Nephron progenitor cell (in vitro differentiated cells): ENCODE data around the gene CAMTA1.

Source experiments
- DNase-seq: peaks from one replicate; pipeline ENCODE4 v3.0.0; 2021
- H3K27ac Mint-ChIP-seq: 2 replicates; pipeline ENCODE4 v1.8.0; 2021; ENCODE audit warnings: mild to moderate bottlenecking, moderate library complexity, mixed read lengths
- H3K27me3 Mint-ChIP-seq: 2 replicates; pipeline ENCODE4 v1.8.0; 2021; ENCODE audit warnings: mild to moderate bottlenecking, low read depth, mixed read lengths; ENCODE audit not compliant: poor library complexity
- H3K36me3 Mint-ChIP-seq: 2 replicates; pipeline ENCODE4 v1.8.0; 2021; ENCODE audit warnings: low read depth, mixed read lengths
- H3K4me1 Mint-ChIP-seq: 2 replicates; pipeline ENCODE4 v1.8.0; 2021; ENCODE audit warnings: mixed read lengths
- H3K4me3 Mint-ChIP-seq: 2 replicates; pipeline ENCODE4 v1.8.0; 2021; ENCODE audit warnings: mild to moderate bottlenecking, moderate library complexity, mixed read lengths
- H3K9me3 Mint-ChIP-seq: 2 replicates; pipeline ENCODE4 v1.8.0; 2021; ENCODE audit warnings: mild to moderate bottlenecking, moderate library complexity, mixed read lengths
- TF ChIP-seq, protein P1 (sequence below): fragments of 200-600 bp; sonication (generic); IDR thresholded peaks from 2 replicates; pipeline ENCODE4 v1.5.0; 2021; ENCODE audit warnings: antibody characterized with exemption

The CAMTA1 gene

DNA sequence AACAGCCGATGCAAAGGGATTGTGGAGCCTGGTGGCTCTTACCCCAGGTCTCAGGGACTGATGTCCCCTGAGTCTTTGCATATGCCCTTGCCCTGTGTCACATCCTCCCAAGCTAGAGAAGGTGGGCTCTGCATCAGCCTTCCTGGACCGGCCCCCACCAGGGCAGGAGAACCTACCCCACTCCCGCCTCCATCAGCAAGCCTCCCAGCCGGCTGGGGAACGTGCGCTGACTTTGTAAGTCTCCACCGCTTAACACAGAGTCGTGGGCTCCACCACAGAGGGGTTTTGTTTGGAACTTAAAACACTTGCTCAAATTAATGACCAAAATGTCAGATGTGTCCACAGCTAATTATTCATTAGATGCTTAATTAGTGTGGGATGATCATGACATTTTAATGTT, 730.6 kb downstream of the CAMTA1 start:
- peaks cover 14% of the 10 kb centered on the region for H3K4me1 Mint-ChIP-seq
- no peaks in the 10 kb centered on the region for H3K9me3 Mint-ChIP-seq
- H3K36me3 Mint-ChIP-seq: no peaks in the 10 kb centered on the region
- DNase-seq: no peak
- H3K4me3 Mint-ChIP-seq: no peak overlapping the region
- peaks cover 24% of the 10 kb centered on the region for H3K27me3 Mint-ChIP-seq
- peak overlapping the region; percentile 71 for H3K27ac Mint-ChIP-seq
- TF ChIP-seq, protein P1, sequence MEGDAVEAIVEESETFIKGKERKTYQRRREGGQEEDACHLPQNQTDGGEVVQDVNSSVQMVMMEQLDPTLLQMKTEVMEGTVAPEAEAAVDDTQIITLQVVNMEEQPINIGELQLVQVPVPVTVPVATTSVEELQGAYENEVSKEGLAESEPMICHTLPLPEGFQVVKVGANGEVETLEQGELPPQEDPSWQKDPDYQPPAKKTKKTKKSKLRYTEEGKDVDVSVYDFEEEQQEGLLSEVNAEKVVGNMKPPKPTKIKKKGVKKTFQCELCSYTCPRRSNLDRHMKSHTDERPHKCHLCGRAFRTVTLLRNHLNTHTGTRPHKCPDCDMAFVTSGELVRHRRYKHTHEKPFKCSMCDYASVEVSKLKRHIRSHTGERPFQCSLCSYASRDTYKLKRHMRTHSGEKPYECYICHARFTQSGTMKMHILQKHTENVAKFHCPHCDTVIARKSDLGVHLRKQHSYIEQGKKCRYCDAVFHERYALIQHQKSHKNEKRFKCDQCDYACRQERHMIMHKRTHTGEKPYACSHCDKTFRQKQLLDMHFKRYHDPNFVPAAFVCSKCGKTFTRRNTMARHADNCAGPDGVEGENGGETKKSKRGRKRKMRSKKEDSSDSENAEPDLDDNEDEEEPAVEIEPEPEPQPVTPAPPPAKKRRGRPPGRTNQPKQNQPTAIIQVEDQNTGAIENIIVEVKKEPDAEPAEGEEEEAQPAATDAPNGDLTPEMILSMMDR: no peak

DNA sequence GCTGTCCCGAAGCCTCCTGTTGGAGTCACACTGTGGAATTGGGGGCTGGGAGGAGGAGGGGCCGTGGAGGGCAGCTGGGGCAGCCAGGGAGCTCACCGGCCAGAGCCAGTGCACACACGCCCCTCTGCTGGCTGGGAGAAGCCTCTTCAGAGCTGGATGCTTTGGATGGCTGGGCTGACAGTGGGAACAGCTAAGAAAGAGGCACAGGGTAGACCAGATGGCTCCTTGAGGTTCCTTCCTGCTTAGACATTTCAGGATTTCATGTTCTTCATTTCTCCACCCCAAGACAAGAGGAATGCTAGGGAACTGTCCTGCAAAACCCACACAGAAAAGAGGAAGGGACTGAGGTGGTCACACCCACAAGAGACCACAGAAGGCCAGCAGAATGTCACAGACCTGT, 731.1 kb downstream of the CAMTA1 start:
- peak; percentile 49 for DNase-seq
- no peaks in the 10 kb centered on the region for H3K9me3 Mint-ChIP-seq
- H3K4me1 Mint-ChIP-seq: peaks cover 14% of the 10 kb centered on the region

DNA sequence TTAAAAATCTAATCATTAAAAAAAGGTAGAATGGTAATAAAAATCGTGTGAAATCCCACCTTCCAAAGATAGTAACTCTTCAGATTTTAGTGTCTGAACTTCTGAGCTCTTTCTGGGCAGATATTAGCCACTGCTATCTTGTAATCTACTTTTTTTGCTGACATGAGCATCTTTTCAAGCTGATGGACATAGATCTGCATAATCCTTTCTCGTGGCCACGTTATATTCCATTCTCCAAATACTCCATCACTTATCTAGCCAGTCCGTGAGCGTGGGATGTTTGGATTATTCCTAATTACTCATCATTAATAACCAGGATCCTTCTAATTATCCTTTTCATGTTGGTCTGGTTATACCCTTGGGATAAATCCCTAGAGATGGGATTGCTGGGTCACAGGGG, 731.7 kb downstream of the CAMTA1 start:
- no peak for DNase-seq
- no peak overlapping the region for H3K4me3 Mint-ChIP-seq
- H3K9me3 Mint-ChIP-seq: no peaks in the 10 kb centered on the region
- TF ChIP-seq, protein P1: no peak
- no peaks in the 10 kb centered on the region for H3K36me3 Mint-ChIP-seq
- peaks cover 14% of the 10 kb centered on the region for H3K4me1 Mint-ChIP-seq
- H3K27me3 Mint-ChIP-seq: peaks cover 21% of the 10 kb centered on the region
- no peak overlapping the region for H3K27ac Mint-ChIP-seq

More for the DNA sequence above, 731.1 kb downstream of the CAMTA1 start:
- Mint-ChIP-seq H3K27ac (no peak overlapping the region), H3K27me3 (peaks cover 21% of the 10 kb centered on the region), H3K36me3 (no peaks in the 10 kb centered on the region), H3K4me3 (no peak overlapping the region)
- TF ChIP-seq, protein P1: no peak

DNA sequence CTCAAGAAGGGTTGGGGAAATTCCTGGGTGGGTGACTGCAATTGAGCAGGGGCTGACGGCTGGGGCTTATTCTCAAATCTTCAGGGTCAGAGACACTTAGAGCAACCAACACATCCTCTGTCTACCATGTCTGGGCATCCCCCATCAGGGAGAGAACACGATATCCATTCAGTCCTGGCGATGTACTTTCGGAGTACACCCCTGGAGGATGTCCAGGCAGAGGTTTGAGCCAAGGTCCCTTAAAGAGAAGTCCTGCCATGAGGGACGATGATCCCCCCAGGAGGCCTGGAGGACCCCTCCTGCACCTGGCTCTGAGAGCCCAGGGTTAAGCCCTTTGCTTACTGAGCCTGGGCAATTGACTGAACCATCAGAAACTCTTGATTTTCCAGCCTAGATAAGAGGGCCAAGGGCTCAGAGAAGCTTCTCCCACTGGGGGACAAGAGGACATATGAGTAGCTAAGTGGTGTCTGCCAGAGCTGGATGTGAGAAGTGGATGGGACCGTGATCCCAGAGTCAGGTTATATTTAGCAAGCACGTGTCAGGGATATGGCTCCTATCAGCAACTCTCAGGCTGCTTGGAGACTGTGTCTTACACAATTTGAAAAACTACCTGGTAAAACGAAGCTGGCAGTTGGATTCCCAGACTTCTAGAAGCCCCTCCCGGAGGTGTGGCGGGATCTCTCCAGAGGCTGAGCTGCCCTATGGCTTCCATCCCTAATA, 732.5 kb downstream of the CAMTA1 start:
- H3K4me3 Mint-ChIP-seq: no peak overlapping the region
- TF ChIP-seq, protein P1: no peak
- peaks cover 14% of the 10 kb centered on the region for H3K4me1 Mint-ChIP-seq
- H3K9me3 Mint-ChIP-seq: no peaks in the 10 kb centered on the region
- H3K27ac Mint-ChIP-seq: no peak overlapping the region
- no peaks in the 10 kb centered on the region for H3K36me3 Mint-ChIP-seq
- peaks cover 25% of the 10 kb centered on the region for H3K27me3 Mint-ChIP-seq
- DNase-seq: no peak

DNA sequence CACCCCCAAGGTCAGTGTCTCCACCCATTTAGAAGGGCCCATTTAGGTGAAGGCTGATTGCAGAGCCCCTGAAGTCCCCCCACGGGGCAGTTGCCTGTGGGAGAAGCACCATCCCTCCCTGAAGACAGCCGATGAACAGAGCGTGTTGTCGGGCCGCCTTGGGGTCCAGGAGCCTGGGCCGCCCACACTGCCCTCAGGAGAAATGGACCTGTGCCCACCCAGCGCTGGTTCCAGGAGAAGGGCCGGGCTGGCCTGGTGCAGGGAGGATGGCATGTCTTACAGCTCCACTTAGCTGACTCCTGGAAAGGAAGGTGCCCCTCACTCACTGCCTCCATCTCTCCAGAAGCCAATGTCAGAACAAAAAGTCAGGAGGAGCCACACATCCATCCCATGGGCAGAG, 733.2 kb downstream of the CAMTA1 start:
- Mint-ChIP-seq H3K27ac (no peak overlapping the region), H3K4me1 (peaks cover 14% of the 10 kb centered on the region)

More for the DNA sequence above, 733.2 kb downstream of the CAMTA1 start:
- no peaks in the 10 kb centered on the region for H3K36me3 Mint-ChIP-seq
- H3K9me3 Mint-ChIP-seq: no peaks in the 10 kb centered on the region
- no peak for DNase-seq
- H3K4me3 Mint-ChIP-seq: no peak overlapping the region
- peaks cover 26% of the 10 kb centered on the region for H3K27me3 Mint-ChIP-seq
- TF ChIP-seq, protein P1: no peak
